ENCODE measurements around the gene ST3GAL3.

ST3GAL3 gene

DNA sequence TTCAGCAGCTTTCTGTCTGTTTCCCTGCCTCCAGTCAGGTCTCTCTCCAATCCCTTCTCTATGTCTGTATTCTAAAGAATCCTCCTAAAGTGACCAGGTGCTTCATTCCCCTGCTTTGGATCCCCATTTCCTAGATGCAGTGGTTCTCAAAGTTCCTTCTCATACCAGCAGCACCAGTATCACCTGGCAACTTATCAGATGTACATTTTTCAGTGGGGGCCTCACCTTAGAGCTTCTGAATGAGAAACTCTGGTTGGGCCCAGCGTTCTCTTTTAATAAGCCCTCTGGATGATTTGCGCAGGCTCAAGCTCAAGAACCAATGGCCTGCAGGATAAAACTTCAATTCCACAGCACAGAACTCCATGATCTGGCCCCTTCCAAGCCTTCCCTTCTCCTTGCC, 200.9 kb downstream of the ST3GAL3 start:
- H3K4me3 ChIP-seq (ENCODE audit: low read depth, low read length): no peak overlapping the region
- no peaks in the 10 kb centered on the region for H3K9me3 ChIP-seq (ENCODE audit: control insufficient read depth, insufficient read depth, low read depth, low read length)
- no peaks in the 10 kb centered on the region for H3K36me3 ChIP-seq (ENCODE audit: control insufficient read depth in 2 of 2, insufficient read depth in 1 of 2, low read length in 2 of 2)
- no peak overlapping the region for H3K27ac ChIP-seq (ENCODE audit: extremely low read depth, low read depth, low read length)
- TF ChIP-seq REPIN1 (tag by site-specific recombination; IDR thresholded peaks at IDR 0.05; ENCODE audit: low read depth) (no peak), ZNF626 (tag by site-specific recombination; IDR thresholded peaks at IDR 0.05) (no peak), EGR2 (tag by site-specific recombination; IDR thresholded peaks at IDR 0.05; ENCODE audit: low read depth) (no peak), ZNF473 (tag by site-specific recombination; IDR thresholded peaks at IDR 0.05) (no peak), ZNF221 (tag by site-specific recombination; IDR thresholded peaks at IDR 0.05; ENCODE audit: borderline replicate concordance) (no peak), SP3 (tag by site-specific recombination; IDR thresholded peaks at IDR 0.05) (no peak)
- TF ChIP-seq, protein P1, sequence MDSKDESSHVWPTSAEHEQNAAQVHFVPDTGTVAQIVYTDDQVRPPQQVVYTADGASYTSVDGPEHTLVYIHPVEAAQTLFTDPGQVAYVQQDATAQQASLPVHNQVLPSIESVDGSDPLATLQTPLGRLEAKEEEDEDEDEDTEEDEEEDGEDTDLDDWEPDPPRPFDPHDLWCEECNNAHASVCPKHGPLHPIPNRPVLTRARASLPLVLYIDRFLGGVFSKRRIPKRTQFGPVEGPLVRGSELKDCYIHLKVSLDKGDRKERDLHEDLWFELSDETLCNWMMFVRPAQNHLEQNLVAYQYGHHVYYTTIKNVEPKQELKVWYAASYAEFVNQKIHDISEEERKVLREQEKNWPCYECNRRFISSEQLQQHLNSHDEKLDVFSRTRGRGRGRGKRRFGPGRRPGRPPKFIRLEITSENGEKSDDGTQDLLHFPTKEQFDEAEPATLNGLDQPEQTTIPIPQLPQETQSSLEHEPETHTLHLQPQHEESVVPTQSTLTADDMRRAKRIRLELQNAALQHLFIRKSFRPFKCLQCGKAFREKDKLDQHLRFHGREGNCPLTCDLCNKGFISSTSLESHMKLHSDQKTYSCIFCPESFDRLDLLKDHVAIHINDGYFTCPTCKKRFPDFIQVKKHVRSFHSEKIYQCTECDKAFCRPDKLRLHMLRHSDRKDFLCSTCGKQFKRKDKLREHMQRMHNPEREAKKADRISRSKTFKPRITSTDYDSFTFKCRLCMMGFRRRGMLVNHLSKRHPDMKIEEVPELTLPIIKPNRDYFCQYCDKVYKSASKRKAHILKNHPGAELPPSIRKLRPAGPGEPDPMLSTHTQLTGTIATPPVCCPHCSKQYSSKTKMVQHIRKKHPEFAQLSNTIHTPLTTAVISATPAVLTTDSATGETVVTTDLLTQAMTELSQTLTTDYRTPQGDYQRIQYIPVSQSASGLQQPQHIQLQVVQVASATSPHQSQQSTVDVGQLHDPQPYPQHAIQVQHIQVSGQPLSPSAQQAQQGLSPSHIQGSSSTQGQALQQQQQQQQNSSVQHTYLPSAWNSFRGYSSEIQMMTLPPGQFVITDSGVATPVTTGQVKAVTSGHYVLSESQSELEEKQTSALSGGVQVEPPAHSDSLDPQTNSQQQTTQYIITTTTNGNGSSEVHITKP (tag by site-specific recombination; IDR thresholded peaks at IDR 0.05): no peak
- TF ChIP-seq, protein P2, sequence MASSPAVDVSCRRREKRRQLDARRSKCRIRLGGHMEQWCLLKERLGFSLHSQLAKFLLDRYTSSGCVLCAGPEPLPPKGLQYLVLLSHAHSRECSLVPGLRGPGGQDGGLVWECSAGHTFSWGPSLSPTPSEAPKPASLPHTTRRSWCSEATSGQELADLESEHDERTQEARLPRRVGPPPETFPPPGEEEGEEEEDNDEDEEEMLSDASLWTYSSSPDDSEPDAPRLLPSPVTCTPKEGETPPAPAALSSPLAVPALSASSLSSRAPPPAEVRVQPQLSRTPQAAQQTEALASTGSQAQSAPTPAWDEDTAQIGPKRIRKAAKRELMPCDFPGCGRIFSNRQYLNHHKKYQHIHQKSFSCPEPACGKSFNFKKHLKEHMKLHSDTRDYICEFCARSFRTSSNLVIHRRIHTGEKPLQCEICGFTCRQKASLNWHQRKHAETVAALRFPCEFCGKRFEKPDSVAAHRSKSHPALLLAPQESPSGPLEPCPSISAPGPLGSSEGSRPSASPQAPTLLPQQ (tag by site-specific recombination; IDR thresholded peaks at IDR 0.05): no peak
- TF ChIP-seq, protein P3, sequence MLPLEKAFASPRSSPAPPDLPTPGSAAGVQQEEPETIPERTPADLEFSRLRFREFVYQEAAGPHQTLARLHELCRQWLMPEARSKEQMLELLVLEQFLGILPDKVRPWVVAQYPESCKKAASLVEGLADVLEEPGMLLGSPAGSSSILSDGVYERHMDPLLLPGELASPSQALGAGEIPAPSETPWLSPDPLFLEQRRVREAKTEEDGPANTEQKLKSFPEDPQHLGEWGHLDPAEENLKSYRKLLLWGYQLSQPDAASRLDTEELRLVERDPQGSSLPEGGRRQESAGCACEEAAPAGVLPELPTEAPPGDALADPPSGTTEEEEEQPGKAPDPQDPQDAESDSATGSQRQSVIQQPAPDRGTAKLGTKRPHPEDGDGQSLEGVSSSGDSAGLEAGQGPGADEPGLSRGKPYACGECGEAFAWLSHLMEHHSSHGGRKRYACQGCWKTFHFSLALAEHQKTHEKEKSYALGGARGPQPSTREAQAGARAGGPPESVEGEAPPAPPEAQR (tag by site-specific recombination; IDR thresholded peaks at IDR 0.05): no peak
- TF ChIP-seq, protein P4, sequence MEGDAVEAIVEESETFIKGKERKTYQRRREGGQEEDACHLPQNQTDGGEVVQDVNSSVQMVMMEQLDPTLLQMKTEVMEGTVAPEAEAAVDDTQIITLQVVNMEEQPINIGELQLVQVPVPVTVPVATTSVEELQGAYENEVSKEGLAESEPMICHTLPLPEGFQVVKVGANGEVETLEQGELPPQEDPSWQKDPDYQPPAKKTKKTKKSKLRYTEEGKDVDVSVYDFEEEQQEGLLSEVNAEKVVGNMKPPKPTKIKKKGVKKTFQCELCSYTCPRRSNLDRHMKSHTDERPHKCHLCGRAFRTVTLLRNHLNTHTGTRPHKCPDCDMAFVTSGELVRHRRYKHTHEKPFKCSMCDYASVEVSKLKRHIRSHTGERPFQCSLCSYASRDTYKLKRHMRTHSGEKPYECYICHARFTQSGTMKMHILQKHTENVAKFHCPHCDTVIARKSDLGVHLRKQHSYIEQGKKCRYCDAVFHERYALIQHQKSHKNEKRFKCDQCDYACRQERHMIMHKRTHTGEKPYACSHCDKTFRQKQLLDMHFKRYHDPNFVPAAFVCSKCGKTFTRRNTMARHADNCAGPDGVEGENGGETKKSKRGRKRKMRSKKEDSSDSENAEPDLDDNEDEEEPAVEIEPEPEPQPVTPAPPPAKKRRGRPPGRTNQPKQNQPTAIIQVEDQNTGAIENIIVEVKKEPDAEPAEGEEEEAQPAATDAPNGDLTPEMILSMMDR (tag by site-specific recombination; IDR thresholded peaks at IDR 0.05): no peak
- TF ChIP-seq, protein P5, sequence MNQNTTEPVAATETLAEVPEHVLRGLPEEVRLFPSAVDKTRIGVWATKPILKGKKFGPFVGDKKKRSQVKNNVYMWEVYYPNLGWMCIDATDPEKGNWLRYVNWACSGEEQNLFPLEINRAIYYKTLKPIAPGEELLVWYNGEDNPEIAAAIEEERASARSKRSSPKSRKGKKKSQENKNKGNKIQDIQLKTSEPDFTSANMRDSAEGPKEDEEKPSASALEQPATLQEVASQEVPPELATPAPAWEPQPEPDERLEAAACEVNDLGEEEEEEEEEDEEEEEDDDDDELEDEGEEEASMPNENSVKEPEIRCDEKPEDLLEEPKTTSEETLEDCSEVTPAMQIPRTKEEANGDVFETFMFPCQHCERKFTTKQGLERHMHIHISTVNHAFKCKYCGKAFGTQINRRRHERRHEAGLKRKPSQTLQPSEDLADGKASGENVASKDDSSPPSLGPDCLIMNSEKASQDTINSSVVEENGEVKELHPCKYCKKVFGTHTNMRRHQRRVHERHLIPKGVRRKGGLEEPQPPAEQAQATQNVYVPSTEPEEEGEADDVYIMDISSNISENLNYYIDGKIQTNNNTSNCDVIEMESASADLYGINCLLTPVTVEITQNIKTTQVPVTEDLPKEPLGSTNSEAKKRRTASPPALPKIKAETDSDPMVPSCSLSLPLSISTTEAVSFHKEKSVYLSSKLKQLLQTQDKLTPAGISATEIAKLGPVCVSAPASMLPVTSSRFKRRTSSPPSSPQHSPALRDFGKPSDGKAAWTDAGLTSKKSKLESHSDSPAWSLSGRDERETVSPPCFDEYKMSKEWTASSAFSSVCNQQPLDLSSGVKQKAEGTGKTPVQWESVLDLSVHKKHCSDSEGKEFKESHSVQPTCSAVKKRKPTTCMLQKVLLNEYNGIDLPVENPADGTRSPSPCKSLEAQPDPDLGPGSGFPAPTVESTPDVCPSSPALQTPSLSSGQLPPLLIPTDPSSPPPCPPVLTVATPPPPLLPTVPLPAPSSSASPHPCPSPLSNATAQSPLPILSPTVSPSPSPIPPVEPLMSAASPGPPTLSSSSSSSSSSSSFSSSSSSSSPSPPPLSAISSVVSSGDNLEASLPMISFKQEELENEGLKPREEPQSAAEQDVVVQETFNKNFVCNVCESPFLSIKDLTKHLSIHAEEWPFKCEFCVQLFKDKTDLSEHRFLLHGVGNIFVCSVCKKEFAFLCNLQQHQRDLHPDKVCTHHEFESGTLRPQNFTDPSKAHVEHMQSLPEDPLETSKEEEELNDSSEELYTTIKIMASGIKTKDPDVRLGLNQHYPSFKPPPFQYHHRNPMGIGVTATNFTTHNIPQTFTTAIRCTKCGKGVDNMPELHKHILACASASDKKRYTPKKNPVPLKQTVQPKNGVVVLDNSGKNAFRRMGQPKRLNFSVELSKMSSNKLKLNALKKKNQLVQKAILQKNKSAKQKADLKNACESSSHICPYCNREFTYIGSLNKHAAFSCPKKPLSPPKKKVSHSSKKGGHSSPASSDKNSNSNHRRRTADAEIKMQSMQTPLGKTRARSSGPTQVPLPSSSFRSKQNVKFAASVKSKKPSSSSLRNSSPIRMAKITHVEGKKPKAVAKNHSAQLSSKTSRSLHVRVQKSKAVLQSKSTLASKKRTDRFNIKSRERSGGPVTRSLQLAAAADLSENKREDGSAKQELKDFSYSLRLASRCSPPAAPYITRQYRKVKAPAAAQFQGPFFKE (tag by site-specific recombination; IDR thresholded peaks at IDR 0.05; ENCODE audit: borderline replicate concordance): no peak
- TF ChIP-seq, protein P6, sequence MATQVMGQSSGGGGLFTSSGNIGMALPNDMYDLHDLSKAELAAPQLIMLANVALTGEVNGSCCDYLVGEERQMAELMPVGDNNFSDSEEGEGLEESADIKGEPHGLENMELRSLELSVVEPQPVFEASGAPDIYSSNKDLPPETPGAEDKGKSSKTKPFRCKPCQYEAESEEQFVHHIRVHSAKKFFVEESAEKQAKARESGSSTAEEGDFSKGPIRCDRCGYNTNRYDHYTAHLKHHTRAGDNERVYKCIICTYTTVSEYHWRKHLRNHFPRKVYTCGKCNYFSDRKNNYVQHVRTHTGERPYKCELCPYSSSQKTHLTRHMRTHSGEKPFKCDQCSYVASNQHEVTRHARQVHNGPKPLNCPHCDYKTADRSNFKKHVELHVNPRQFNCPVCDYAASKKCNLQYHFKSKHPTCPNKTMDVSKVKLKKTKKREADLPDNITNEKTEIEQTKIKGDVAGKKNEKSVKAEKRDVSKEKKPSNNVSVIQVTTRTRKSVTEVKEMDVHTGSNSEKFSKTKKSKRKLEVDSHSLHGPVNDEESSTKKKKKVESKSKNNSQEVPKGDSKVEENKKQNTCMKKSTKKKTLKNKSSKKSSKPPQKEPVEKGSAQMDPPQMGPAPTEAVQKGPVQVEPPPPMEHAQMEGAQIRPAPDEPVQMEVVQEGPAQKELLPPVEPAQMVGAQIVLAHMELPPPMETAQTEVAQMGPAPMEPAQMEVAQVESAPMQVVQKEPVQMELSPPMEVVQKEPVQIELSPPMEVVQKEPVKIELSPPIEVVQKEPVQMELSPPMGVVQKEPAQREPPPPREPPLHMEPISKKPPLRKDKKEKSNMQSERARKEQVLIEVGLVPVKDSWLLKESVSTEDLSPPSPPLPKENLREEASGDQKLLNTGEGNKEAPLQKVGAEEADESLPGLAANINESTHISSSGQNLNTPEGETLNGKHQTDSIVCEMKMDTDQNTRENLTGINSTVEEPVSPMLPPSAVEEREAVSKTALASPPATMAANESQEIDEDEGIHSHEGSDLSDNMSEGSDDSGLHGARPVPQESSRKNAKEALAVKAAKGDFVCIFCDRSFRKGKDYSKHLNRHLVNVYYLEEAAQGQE (tag by site-specific recombination; IDR thresholded peaks at IDR 0.05): no peak
- ChIA-PET POLR2A (no interaction called here), CTCF (interaction anchor here (0.6 to 1.2 kb wide), 3 partner anchors 11 to 144 kb away, joined by 3 to 6 read pairs (median 3); no protein-coding TSS in a partner anchor)
- H3K4me1 ChIP-seq (ENCODE audit: control insufficient read depth, insufficient read depth, low read length): no peaks in the 10 kb centered on the region
